ENCODE measurements around the gene RASA3. TPM values are rescaled to one million over a fixed set of nuclear protein-coding genes. Genes with fewer than 3 reads are reported as not detected.

The RASA3 gene
- total RNA-seq, 2 experiments from 2014 or later = 65.6 to 73.9 TPM

DNA sequence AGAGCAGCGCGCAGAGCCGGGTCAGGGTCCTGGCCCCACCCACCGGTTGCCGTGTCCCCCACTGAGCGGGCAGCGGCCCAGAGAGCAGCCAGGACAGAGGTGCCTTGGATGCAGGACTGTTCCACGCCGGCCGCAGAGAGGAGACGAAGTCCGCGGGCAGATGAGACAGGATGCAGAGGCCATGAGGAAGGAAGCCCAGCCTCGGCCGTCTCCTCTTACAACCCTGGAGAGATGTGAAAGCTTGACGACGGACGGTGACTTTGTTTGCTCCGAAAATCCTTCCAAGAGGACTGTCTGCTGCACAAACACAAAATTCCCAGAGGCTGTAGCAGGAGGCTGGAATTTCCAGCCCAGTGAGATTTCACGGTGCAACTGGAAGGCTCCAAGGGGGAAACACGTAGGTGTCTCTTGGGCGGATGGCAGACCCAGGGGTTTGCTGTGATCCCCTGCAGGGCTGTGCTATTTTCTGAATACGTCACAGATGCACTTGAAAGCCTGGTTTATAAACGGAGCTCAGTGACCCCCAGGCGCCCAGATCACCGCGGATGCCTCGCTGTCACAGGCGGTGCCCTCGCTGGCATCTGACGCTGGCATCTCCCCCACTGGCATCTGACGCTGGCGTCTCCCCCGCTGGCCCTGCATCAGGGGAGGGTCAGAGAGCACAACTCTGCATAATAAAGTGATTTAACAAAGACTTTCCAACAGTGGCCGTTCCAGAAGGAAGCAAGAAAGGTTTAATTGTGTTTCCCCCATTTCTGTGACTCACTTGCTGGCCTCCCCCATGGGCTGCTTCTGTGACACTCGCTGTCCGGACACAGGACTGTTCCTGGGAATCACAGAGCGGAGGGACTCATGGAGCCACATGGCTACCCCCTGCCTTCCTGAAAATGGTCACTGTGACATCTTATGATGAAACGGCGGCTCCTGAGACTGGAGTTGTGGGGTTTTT is 96.6 kb downstream of the RASA3 start:
- Mint-ChIP-seq H3K27me3 (no peaks in the 10 kb centered on the region), H3K36me3 (peaks cover 12% of the 10 kb centered on the region), H3K27ac (no peak overlapping the region), H3K9me3 (peaks cover 9% of the 10 kb centered on the region), H3K4me3 (no peak overlapping the region), H3K4me1 (no peaks in the 10 kb centered on the region)
- ATAC-seq (ENCODE audit: low read depth) = no peak
- DNase-seq = no peak
- POLR2A ChIA-PET = no interaction called here

DNA sequence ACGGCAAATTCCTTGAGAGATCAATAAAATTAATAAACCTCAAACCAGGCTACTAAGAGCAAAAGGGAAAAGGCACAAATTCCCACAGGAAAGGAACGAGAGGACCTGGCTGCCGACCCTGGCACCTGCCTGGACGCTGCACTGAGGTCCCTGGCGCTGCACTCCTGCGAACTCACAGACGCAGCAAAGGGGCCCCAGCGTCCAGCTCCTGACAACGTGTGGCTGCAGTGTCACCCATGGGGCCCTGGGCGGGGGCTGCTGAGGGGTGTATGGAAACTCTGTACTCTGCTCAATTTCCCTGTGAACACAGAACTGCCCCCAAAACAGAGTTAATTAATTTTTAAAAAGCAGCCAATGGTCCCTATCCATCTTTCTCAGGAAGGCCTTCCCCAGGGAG is 97.2 kb downstream of the RASA3 start:
- Mint-ChIP-seq H3K4me3 (no peak overlapping the region), H3K27me3 (no peaks in the 10 kb centered on the region), H3K9me3 (peaks cover 9% of the 10 kb centered on the region), H3K27ac (no peak overlapping the region), H3K4me1 (no peaks in the 10 kb centered on the region), H3K36me3 (peaks cover 14% of the 10 kb centered on the region)
- DNase-seq = no peak
- ATAC-seq (ENCODE audit: low read depth) = no peak
- POLR2A ChIA-PET = no interaction called here

DNA sequence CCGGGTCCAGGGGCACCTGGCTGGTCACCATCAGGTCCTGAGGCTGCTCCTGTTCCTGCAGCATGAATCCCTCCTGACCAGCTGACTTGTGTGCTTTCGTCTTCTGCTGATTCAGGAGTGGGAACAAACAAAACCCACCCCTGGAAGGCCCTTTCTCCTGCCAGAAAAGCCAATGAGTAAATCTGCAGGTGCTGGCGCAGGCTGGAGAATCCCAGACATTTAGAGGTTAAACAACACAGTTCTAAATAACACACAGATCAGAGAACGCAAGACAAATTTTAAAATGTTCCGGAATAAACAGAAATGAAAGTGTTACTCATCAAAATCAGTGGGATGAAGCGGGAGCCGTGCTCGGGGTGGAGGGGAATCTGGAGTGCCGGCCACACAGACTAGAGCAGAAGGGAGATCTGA is 97.9 kb downstream of the RASA3 start:
- Mint-ChIP-seq H3K36me3 (peaks cover 14% of the 10 kb centered on the region), H3K27ac (no peak overlapping the region), H3K9me3 (peaks cover 9% of the 10 kb centered on the region)

DNA sequence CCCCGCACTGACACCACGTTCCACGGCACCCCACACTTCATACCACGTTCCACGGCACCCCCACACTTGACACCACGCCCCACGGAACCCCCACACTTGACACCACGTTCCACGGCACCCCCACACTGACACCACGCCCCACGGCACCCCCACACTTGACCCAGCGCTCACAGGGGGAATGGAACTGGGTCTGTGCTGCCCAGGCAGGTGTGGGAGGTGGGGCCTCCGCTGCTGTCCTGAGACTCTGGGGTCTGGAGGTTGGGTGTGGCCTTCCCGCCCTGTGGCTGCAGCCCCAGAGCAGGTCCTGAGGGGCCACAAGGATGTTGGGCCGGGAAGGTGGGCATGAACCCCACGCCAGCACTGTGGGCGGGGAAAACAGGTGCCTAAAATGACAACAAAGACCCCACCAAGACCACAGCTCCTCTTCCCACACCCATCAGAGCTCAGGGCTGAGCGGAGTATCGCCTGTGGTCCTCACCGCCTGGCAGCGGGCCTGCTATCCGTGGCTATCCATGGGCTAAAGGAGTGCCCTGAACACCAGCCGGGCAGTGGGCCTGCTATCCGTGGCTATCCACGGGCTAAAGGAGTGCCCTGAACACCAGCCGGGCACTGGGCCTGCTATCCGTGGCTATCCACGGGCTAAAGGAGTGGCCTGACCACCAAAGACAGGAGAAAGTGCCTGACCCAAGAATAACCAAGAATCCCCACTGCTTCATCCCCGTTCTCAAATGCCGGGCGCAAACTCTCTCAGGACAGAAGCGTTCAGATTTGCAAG is 98.7 kb downstream of the RASA3 start:
- no peak overlapping the region for H3K4me3 Mint-ChIP-seq
- no peaks in the 10 kb centered on the region for H3K27me3 Mint-ChIP-seq
- DNase-seq = no peak
- POLR2A ChIA-PET = no interaction called here
- peaks cover 14% of the 10 kb centered on the region for H3K36me3 Mint-ChIP-seq
- H3K4me1 Mint-ChIP-seq = no peaks in the 10 kb centered on the region
- no peak for ATAC-seq (ENCODE audit: low read depth)
- H3K9me3 Mint-ChIP-seq = peaks cover 9% of the 10 kb centered on the region
- no peak overlapping the region for H3K27ac Mint-ChIP-seq

More for the DNA sequence above, 97.9 kb downstream of the RASA3 start:
- Mint-ChIP-seq H3K4me3 (no peak overlapping the region), H3K4me1 (no peaks in the 10 kb centered on the region), H3K27me3 (no peaks in the 10 kb centered on the region)
- DNase-seq (no peak), ATAC-seq (ENCODE audit: low read depth) (no peak)
- POLR2A ChIA-PET = no interaction called here

DNA sequence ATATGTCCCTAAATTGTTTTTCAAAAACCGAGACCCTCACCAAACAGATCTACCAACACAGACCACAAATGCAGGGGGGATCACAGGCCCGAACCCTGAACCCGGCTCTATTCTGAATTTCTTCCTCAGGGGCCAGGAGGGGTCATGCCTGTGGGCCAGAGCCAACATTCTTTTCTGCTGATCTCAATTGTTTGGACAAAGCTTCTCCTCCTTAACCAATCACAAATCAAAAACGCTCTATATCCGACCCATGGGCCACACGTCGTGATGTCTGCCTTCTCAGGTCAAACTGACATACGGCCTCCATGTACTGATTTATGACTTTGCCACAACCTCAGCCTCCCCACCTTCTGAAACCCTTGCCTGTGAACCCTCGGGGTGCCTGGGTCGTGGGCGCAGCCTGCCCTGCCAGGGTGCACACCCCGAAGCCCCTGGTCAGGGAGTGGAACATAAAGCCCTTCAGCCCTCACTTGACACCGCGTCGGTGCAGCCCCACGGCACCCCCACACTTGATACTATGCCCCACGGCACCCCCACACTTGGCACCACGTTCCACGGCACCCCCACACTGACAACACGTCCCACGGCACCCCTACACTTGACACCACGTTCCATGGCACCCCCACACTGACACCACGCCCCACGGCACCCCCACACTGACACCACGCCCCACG is 100.2 kb downstream of the RASA3 start:
- no peak overlapping the region for H3K4me3 Mint-ChIP-seq
- no peak for ATAC-seq (ENCODE audit: low read depth)
- no peak for DNase-seq
- H3K9me3 Mint-ChIP-seq = peaks cover 9% of the 10 kb centered on the region
- peak overlapping the region; percentile 64 for H3K27ac Mint-ChIP-seq
- H3K36me3 Mint-ChIP-seq = peaks cover 14% of the 10 kb centered on the region
- H3K4me1 Mint-ChIP-seq = no peaks in the 10 kb centered on the region
- no peaks in the 10 kb centered on the region for H3K27me3 Mint-ChIP-seq
- POLR2A ChIA-PET = no interaction called here

DNA sequence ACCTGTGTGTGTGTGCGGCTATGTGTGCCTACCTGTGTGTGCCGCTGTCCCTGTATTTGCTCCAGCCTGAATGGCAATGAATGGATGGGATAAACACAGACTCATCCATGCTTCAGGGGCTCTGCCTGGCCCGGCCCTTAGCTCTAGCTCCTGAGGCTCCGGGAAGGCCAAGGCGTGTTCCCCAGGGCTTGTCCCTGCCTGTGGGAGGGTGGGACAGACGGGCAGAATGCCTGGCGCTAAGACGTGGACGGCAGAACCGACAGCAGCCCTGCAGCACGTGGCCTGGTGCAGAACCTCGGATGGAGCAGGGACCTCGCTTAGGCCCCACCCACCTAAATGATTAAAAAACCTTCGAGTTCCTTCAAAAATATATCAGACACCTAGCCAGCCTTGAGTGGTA is 100.8 kb downstream of the RASA3 start:
- POLR2A ChIA-PET = no interaction called here
- H3K36me3 Mint-ChIP-seq = peaks cover 14% of the 10 kb centered on the region
- H3K9me3 Mint-ChIP-seq = peaks cover 9% of the 10 kb centered on the region
- no peak for DNase-seq
- ATAC-seq (ENCODE audit: low read depth) = no peak
- H3K4me1 Mint-ChIP-seq = no peaks in the 10 kb centered on the region
- H3K27ac Mint-ChIP-seq = no peak overlapping the region
- no peaks in the 10 kb centered on the region for H3K27me3 Mint-ChIP-seq
- no peak overlapping the region for H3K4me3 Mint-ChIP-seq

DNA sequence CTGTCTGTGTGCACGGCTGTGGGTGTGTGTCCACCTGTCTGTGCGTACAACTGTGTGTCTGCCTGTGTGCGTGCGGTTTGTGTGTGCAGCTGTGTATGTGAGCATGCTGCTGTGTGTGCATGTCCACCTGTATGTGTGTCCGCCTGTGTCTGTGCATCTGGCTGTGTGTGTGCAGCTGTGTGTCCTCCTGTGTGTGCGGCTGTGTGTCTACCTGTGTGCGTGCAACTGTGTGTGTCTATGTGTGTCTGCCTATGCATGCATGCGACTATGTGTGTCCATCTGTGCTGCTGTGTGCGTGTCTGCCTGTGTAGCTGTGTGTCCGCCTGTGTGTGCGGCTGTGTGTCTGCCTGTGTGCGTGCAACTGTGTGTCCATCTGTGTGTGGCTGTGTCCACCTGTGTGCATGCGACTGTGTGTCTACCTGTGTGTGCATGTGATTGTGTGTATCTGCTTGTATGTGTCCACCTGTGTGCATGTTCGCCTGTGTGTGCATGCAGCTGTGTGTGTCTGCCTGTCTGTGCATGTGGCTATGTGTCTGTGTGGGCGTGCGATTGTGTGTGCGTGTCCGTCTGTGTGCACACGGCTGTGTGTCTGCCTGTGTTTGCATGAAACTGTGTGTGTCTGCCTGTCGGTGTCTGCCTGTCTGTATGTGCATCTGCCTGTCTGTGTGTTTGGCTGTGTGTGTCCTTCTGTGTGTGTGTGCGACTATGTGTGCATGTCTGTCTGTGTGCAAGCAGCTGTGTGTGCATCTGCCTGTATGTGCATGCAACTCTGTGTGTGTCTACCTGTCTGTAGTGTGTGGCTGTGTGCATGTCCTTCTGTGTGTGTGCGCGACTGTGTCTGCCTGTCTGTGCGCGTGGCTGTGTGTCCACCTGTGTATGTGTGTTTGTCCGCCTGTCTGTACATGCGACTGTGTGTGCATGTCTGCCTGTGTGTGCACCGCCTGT is 101.5 kb downstream of the RASA3 start:
- no peak overlapping the region for H3K27ac Mint-ChIP-seq
- no peaks in the 10 kb centered on the region for H3K27me3 Mint-ChIP-seq
- no peak overlapping the region for H3K4me3 Mint-ChIP-seq
- POLR2A ChIA-PET = no interaction called here
- no peaks in the 10 kb centered on the region for H3K4me1 Mint-ChIP-seq
- ATAC-seq (ENCODE audit: low read depth) (peak; percentile 28), DNase-seq (no peak)
- H3K36me3 Mint-ChIP-seq = peaks cover 14% of the 10 kb centered on the region
- peaks cover 9% of the 10 kb centered on the region for H3K9me3 Mint-ChIP-seq

DNA sequence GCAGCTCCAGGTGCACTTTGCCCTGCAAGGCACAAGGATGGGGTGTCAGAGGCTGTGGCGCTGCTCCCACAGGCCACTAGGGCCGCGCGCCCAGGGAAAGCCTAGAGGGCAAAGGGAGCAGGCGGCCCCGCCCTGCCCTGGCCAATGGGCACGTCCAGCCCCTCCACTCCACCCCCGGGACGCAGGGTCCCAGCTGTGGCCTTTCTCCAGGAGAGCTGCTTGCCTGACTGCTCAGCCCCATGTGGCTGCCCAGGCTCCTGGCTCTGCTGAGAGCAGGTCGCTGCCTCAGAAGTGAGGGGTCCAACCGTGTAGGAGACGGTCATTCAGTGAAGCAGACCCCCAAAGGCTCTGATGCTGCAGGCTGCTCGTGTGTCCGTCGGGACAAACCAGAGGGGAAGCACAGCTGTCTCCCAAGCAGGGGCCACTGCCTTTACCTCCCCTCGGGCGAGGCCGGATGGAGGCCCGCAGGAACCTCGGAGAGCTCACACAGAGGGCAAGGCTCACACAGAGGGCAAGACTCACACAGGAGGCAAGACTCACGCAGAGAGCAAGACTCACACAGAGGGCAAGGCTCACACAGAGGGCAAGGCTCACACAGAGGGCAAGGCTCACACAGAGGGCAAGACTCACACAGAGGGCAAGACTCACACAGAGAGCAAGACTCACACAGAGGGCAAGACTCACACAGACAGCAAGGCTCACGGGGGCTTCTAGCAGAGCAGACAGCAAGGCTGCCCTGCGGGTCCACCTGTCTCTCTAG is 102.4 kb downstream of the RASA3 start:
- Mint-ChIP-seq H3K4me1 (no peaks in the 10 kb centered on the region), H3K27me3 (no peaks in the 10 kb centered on the region), H3K9me3 (peaks cover 9% of the 10 kb centered on the region), H3K36me3 (peaks cover 14% of the 10 kb centered on the region), H3K4me3 (no peak overlapping the region), H3K27ac (no peak overlapping the region)
- ATAC-seq (ENCODE audit: low read depth) = no peak
- POLR2A ChIA-PET = no interaction called here
- DNase-seq = no peak

DNA sequence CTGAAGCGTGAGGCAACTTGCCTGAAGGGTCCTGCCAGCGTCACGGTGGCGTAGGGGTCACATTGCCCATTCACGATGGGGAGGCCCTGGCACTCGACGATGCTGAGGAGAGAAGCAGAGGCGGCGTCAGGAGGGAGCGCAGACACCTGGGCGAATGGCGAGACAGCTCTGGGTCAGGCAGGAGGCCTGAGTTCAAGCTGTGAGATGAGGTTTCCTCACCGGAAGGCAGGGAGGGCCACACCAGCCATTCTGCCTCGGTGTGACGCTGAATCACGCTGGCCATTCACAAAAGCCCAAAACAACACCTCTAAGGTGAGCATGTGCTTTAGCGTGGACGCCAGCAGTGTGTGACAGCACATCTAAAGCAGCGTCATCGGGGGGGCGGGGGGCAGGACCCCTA is 104.6 kb downstream of the RASA3 start:
- Mint-ChIP-seq H3K9me3 (peaks cover 9% of the 10 kb centered on the region), H3K4me3 (no peak overlapping the region), H3K27ac (no peak overlapping the region), H3K36me3 (peaks cover 14% of the 10 kb centered on the region), H3K27me3 (no peaks in the 10 kb centered on the region), H3K4me1 (peaks cover 2% of the 10 kb centered on the region)
- POLR2A ChIA-PET = no interaction called here
- ATAC-seq (ENCODE audit: low read depth) (no peak), DNase-seq (no peak)

DNA sequence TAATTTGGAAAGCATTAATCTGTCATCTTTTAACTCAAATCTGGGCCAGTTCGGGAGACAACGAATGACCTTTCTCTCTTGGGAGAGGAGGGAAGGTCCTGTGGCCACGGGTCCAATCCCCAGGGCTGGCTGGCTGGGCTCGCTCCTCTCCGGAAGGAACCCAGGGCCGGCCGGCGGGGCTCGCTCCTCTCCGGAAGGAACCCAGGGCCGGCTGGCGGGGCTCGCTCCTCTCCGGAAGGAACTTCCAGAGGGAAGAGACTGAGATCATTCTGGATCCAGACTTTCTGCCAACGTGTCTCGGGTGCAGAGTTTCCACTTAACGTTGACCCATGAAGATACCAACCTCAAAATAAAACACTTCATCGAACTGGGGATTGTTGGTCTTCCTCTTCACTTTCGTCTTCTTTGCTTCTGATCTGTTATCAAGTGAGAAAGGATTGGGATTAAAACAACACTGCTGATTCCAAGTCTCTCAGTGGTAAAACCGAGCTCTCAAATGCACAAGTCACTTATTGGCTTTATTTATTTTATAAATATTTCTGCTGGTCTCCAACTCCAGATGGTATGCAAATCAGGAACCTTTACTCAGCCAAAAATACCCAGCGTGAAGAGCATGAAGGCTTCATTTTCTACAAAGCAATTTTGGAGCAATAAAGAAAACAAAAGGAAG is 105.2 kb downstream of the RASA3 start:
- Mint-ChIP-seq H3K4me1 (peaks cover 2% of the 10 kb centered on the region), H3K36me3 (peaks cover 11% of the 10 kb centered on the region), H3K27me3 (no peaks in the 10 kb centered on the region), H3K9me3 (peaks cover 6% of the 10 kb centered on the region), H3K27ac (no peak overlapping the region), H3K4me3 (no peak overlapping the region)
- ATAC-seq (ENCODE audit: low read depth) = no peak
- no peak for DNase-seq
- POLR2A ChIA-PET = no interaction called here

DNA sequence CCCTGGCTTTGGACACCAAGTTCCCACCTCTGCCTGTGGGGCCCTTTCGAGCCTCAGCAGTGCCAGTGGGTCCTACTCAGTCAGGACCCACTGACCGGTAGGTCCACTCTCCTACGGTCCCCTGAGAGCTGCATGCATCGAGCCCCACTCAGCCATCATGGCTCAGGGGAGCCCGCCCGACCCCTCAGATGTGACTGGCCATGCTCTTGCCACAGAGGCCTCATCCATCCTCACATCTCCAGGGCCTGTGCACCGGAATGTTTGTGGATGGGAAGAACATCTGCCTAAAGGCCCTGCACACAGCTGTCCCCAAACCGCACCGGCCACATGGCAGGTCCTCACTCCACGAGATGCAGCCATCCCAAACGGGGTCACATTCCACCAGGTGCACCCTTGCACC is 105.9 kb downstream of the RASA3 start:
- no peak for ATAC-seq (ENCODE audit: low read depth)
- DNase-seq = no peak
- no peak overlapping the region for H3K27ac Mint-ChIP-seq
- POLR2A ChIA-PET = no interaction called here
- H3K4me1 Mint-ChIP-seq = peaks cover 2% of the 10 kb centered on the region
- H3K9me3 Mint-ChIP-seq = peaks cover 5% of the 10 kb centered on the region
- H3K36me3 Mint-ChIP-seq = peaks cover 10% of the 10 kb centered on the region
- no peaks in the 10 kb centered on the region for H3K27me3 Mint-ChIP-seq
- no peak overlapping the region for H3K4me3 Mint-ChIP-seq

Data from activated naive CD8-positive, alpha-beta T cell treated with anti-CD3 and anti-CD28 coated beads, Interleukin-2, amount 10 ng/mL, durations not matched to agents 7 days and 5 days (primary cell).